Activated naive CD4-positive, alpha-beta T cell treated with anti-CD3 and anti-CD28 coated beads, Interleukin-2, amount 10 ng/mL, durations not matched to agents 7 days and 5 days (primary cell): ENCODE results near the gene ZBTB16.

Experiments
- CTCF ChIA-PET: fragments of 350-600 bp; sonication (Branson Sonifier 250); formaldehyde crosslinking; loops from one replicate; lab custom pipeline; 2021; ENCODE audit warnings: antibody characterized with exemption; lab: Charles Lee
- DNase-seq: peaks from one replicate; pipeline ENCODE4 v3.0.0-alpha.2; 2020
- H3K27ac Mint-ChIP-seq: one replicate; pipeline ENCODE4 v1.8.0; 2021; ENCODE audit warnings: mild to moderate bottlenecking, moderate library complexity, mixed read lengths
- H3K27me3 Mint-ChIP-seq: one replicate; pipeline ENCODE4 v1.8.0; 2021; ENCODE audit warnings: mild to moderate bottlenecking, mixed read lengths
- H3K36me3 Mint-ChIP-seq: one replicate; pipeline ENCODE4 v1.8.0; 2021; ENCODE audit warnings: mixed read lengths
- H3K4me1 Mint-ChIP-seq: one replicate; pipeline ENCODE4 v1.8.0; 2021; ENCODE audit warnings: mixed read lengths
- H3K4me3 Mint-ChIP-seq: one replicate; pipeline ENCODE4 v1.8.0; 2021; ENCODE audit warnings: mild to moderate bottlenecking, moderate library complexity, mixed read lengths
- H3K9me3 Mint-ChIP-seq: one replicate; pipeline ENCODE4 v1.8.0; 2021; ENCODE audit warnings: mixed read lengths

ZBTB16 gene

GRCh38 chr11:114133548-114134329 lies 74.2 kb downstream of the ZBTB16 start:
- H3K9me3 Mint-ChIP-seq, result no peaks in the 10 kb centered on the region
- no peak for DNase-seq
- H3K27me3 Mint-ChIP-seq, result peaks cover 9% of the 10 kb centered on the region
- peaks cover 1% of the 10 kb centered on the region for H3K36me3 Mint-ChIP-seq
- H3K4me1 Mint-ChIP-seq, result peaks cover 56% of the 10 kb centered on the region
- no peak overlapping the region for H3K4me3 Mint-ChIP-seq
- CTCF ChIA-PET, result interaction anchor here (1.5 kb wide), 1 partner anchor 9 kb away, joined by 3 read pairs; no protein-coding TSS in a partner anchor
- no peak overlapping the region for H3K27ac Mint-ChIP-seq

GRCh38 chr11:114134870-114135269 lies 75.4 kb downstream of the ZBTB16 start:
- peaks cover 55% of the 10 kb centered on the region for H3K4me1 Mint-ChIP-seq
- H3K27ac Mint-ChIP-seq, result no peak overlapping the region
- peaks cover 3% of the 10 kb centered on the region for H3K36me3 Mint-ChIP-seq
- no peak for DNase-seq
- no peak overlapping the region for H3K4me3 Mint-ChIP-seq
- no peaks in the 10 kb centered on the region for H3K9me3 Mint-ChIP-seq
- CTCF ChIA-PET, result interaction anchor here (1.5 kb wide), 1 partner anchor 8 kb away, joined by 3 read pairs; no protein-coding TSS in a partner anchor
- peaks cover 10% of the 10 kb centered on the region for H3K27me3 Mint-ChIP-seq

- H3K27ac Mint-ChIP-seq, result no peak overlapping the region
- CTCF ChIA-PET, result interaction anchor here (1.2 kb wide), 1 partner anchor 9 kb away, joined by 3 read pairs; no protein-coding TSS in a partner anchor
- H3K4me3 Mint-ChIP-seq, result no peak overlapping the region
- peaks cover 19% of the 10 kb centered on the region for H3K27me3 Mint-ChIP-seq
- H3K9me3 Mint-ChIP-seq, result no peaks in the 10 kb centered on the region
- H3K4me1 Mint-ChIP-seq, result peaks cover 50% of the 10 kb centered on the region
- no peak for DNase-seq
- peaks cover 3% of the 10 kb centered on the region for H3K36me3 Mint-ChIP-seq
Measured at GRCh38 chr11:114135737-114136151, 76.2 kb downstream of the ZBTB16 start.

- H3K4me1 Mint-ChIP-seq, result peaks cover 37% of the 10 kb centered on the region
- H3K27me3 Mint-ChIP-seq, result peaks cover 24% of the 10 kb centered on the region
- peak overlapping the region; percentile 69 for H3K27ac Mint-ChIP-seq
- CTCF ChIA-PET, result interaction anchor here (0.8 to 1.2 kb wide), 2 partner anchors 8 to 102 kb away, joined by 3 read pairs; no protein-coding TSS in a partner anchor
- no peak for DNase-seq
- H3K4me3 Mint-ChIP-seq, result no peak overlapping the region
- no peaks in the 10 kb centered on the region for H3K9me3 Mint-ChIP-seq
- H3K36me3 Mint-ChIP-seq, result peaks cover 3% of the 10 kb centered on the region
Measured at GRCh38 chr11:114136686-114137640, 77.5 kb downstream of the ZBTB16 start.

- Mint-ChIP-seq H3K36me3 (peaks cover 3% of the 10 kb centered on the region), H3K27me3 (peaks cover 24% of the 10 kb centered on the region), H3K27ac (no peak overlapping the region), H3K4me3 (no peak overlapping the region), H3K9me3 (no peaks in the 10 kb centered on the region), H3K4me1 (peaks cover 35% of the 10 kb centered on the region)
- no peak for DNase-seq
- CTCF ChIA-PET, result no interaction called here
Measured at GRCh38 chr11:114137838-114138237, 78.3 kb downstream of the ZBTB16 start.

GRCh38 chr11:114138411-114138810 lies 78.9 kb downstream of the ZBTB16 start:
- Mint-ChIP-seq H3K4me1 (peaks cover 35% of the 10 kb centered on the region), H3K9me3 (no peaks in the 10 kb centered on the region), H3K27me3 (peaks cover 24% of the 10 kb centered on the region), H3K4me3 (no peak overlapping the region), H3K36me3 (peaks cover 3% of the 10 kb centered on the region), H3K27ac (no peak overlapping the region)
- CTCF ChIA-PET, result no interaction called here
- no peak for DNase-seq

GRCh38 chr11:114140826-114141225 lies 81.3 kb downstream of the ZBTB16 start:
- H3K4me1 Mint-ChIP-seq, result peaks cover 31% of the 10 kb centered on the region
- H3K9me3 Mint-ChIP-seq, result no peaks in the 10 kb centered on the region
- no peak overlapping the region for H3K27ac Mint-ChIP-seq
- peaks cover 3% of the 10 kb centered on the region for H3K36me3 Mint-ChIP-seq
- peaks cover 23% of the 10 kb centered on the region for H3K27me3 Mint-ChIP-seq
- DNase-seq, result no peak
- CTCF ChIA-PET, result no interaction called here
- H3K4me3 Mint-ChIP-seq, result no peak overlapping the region

DNA sequence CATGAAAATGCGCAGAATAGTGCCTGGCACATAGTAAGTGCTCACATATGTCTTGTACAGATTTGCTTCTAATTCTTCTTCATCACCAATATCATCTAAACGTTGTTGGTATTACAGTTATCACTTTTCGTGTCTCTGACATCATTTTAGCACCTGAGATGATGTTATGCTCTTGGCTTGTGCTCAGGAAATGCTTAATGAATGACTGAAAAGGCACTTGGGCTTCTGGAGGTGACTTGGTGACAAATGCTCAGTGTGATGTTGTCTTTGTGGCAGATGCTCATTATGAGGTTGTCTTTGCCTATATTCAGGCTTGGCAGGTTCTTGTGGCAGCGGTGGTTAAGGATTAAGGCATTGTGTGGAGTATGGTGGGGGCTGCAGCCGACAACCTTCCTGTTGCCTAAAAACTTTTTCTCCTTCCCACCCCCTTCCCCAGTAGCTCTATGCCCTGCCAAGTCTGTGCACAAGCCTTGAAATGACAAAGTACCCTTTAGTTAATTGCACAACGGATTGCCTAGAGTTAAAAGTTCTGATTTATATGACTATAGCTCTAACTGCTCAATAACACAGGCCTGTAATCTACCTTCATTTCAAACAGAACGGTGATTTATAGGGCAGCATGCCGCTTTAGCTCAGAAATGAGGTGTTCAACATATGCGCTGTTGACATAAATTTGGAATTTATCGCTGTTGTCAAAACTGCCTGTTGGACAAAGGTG lies 82.5 kb downstream of the ZBTB16 start:
- no peak overlapping the region for H3K27ac Mint-ChIP-seq
- DNase-seq, result no peak
- peaks cover 27% of the 10 kb centered on the region for H3K27me3 Mint-ChIP-seq
- H3K9me3 Mint-ChIP-seq, result no peaks in the 10 kb centered on the region
- no peak overlapping the region for H3K4me3 Mint-ChIP-seq
- CTCF ChIA-PET, result interaction anchor here (1.4 kb wide), 1 partner anchor 7 kb away, joined by 3 read pairs; no protein-coding TSS in a partner anchor
- peaks cover 21% of the 10 kb centered on the region for H3K4me1 Mint-ChIP-seq
- H3K36me3 Mint-ChIP-seq, result peaks cover 3% of the 10 kb centered on the region

GRCh38 chr11:114142707-114143106 lies 83.2 kb downstream of the ZBTB16 start:
- CTCF ChIA-PET, result interaction anchor here (1.4 kb wide), 1 partner anchor 8 kb away, joined by 3 read pairs; no protein-coding TSS in a partner anchor
- no peak for DNase-seq
- Mint-ChIP-seq H3K4me3 (no peak overlapping the region), H3K27ac (no peak overlapping the region), H3K36me3 (peaks cover 2% of the 10 kb centered on the region), H3K4me1 (peaks cover 16% of the 10 kb centered on the region), H3K27me3 (peaks cover 27% of the 10 kb centered on the region), H3K9me3 (no peaks in the 10 kb centered on the region)

DNA sequence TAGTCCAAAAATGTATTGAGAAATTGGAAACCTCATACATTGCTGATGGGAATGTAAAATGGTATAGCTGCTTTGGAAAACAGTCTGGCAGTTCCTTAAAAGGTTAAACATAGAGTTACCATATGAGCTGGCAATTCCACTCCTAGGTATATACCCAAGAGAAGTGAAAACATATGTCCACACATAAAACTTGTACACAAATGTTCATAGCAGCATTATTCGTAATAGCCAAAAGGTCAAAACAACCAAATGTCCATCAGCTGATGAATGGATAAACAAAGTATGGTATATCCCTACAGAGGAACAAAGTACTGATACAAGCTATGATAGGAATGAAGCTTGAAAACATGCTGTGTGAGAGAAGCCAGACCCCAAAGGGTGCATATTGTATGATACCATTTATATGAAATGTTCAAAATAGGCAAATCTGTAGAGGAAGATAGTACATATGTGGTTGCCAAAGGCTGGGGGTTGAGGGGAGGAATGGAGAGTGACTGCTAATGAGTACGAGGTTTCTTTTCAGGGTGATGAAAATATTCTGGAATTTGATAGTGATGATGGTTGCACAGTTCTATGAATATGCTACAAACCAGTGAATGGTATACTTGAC lies 85.8 kb downstream of the ZBTB16 start:
- CTCF ChIA-PET, result interaction anchor here (0.9 to 1.1 kb wide), 3 partner anchors 9 to 116 kb away, joined by 3 to 4 read pairs (median 4); no protein-coding TSS in a partner anchor
- Mint-ChIP-seq H3K4me1 (peaks cover 13% of the 10 kb centered on the region), H3K27me3 (peaks cover 22% of the 10 kb centered on the region), H3K36me3 (no peaks in the 10 kb centered on the region), H3K9me3 (no peaks in the 10 kb centered on the region), H3K4me3 (no peak overlapping the region), H3K27ac (no peak overlapping the region)
- no peak for DNase-seq

- CTCF ChIA-PET, result no interaction called here
- peaks cover 20% of the 10 kb centered on the region for H3K27me3 Mint-ChIP-seq
- peaks cover 2% of the 10 kb centered on the region for H3K36me3 Mint-ChIP-seq
- peaks cover 13% of the 10 kb centered on the region for H3K4me1 Mint-ChIP-seq
- DNase-seq, result no peak
- H3K27ac Mint-ChIP-seq, result no peak overlapping the region
- H3K4me3 Mint-ChIP-seq, result no peak overlapping the region
- H3K9me3 Mint-ChIP-seq, result no peaks in the 10 kb centered on the region
Measured at GRCh38 chr11:114147375-114148012, 88.0 kb downstream of the ZBTB16 start.

GRCh38 chr11:114148013-114148382 lies 88.5 kb downstream of the ZBTB16 start:
- Mint-ChIP-seq H3K27ac (no peak overlapping the region), H3K27me3 (peaks cover 21% of the 10 kb centered on the region), H3K36me3 (peaks cover 2% of the 10 kb centered on the region), H3K4me3 (no peak overlapping the region), H3K4me1 (peaks cover 13% of the 10 kb centered on the region), H3K9me3 (no peaks in the 10 kb centered on the region)
- CTCF ChIA-PET, result interaction anchor here (0.6 kb wide), 1 partner anchor 88 kb away, joined by 3 read pairs; no protein-coding TSS in a partner anchor
- no peak for DNase-seq
